Measurements from ENCODE around the gene KCNH1. TPM values are rescaled to one million over a fixed set of nuclear protein-coding genes. Genes with fewer than 3 reads are reported as not detected.

The KCNH1 gene
- total and polyA plus RNA-seq, 10 of the 15 experiments (the other 5 are each of a cell fraction or from before 2014, with no cell fraction given) = 0.02 to 0.04 (median 0.04) TPM; not detected in 7

- TF ChIP-seq, protein P1, sequence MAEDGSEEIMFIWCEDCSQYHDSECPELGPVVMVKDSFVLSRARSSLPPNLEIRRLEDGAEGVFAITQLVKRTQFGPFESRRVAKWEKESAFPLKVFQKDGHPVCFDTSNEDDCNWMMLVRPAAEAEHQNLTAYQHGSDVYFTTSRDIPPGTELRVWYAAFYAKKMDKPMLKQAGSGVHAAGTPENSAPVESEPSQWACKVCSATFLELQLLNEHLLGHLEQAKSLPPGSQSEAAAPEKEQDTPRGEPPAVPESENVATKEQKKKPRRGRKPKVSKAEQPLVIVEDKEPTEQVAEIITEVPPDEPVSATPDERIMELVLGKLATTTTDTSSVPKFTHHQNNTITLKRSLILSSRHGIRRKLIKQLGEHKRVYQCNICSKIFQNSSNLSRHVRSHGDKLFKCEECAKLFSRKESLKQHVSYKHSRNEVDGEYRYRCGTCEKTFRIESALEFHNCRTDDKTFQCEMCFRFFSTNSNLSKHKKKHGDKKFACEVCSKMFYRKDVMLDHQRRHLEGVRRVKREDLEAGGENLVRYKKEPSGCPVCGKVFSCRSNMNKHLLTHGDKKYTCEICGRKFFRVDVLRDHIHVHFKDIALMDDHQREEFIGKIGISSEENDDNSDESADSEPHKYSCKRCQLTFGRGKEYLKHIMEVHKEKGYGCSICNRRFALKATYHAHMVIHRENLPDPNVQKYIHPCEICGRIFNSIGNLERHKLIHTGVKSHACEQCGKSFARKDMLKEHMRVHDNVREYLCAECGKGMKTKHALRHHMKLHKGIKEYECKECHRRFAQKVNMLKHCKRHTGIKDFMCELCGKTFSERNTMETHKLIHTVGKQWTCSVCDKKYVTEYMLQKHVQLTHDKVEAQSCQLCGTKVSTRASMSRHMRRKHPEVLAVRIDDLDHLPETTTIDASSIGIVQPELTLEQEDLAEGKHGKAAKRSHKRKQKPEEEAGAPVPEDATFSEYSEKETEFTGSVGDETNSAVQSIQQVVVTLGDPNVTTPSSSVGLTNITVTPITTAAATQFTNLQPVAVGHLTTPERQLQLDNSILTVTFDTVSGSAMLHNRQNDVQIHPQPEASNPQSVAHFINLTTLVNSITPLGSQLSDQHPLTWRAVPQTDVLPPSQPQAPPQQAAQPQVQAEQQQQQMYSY (CRISPR knock-in tag; IDR thresholded peaks at IDR 0.05) = no peak
- no peak for TF ChIP-seq JUNB (IDR thresholded peaks at IDR 0.05)
- no peak for TF ChIP-seq CHD2 (IDR thresholded peaks at IDR 0.05; ENCODE audit: borderline replicate concordance, low read depth, low read length)
- TF ChIP-seq ZNF207 (IDR thresholded peaks at IDR 0.05; ENCODE audit: borderline replicate concordance) = no peak
- TF ChIP-seq, protein P2, sequence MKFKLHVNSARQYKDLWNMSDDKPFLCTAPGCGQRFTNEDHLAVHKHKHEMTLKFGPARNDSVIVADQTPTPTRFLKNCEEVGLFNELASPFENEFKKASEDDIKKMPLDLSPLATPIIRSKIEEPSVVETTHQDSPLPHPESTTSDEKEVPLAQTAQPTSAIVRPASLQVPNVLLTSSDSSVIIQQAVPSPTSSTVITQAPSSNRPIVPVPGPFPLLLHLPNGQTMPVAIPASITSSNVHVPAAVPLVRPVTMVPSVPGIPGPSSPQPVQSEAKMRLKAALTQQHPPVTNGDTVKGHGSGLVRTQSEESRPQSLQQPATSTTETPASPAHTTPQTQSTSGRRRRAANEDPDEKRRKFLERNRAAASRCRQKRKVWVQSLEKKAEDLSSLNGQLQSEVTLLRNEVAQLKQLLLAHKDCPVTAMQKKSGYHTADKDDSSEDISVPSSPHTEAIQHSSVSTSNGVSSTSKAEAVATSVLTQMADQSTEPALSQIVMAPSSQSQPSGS (IDR thresholded peaks at IDR 0.05; ENCODE audit: low read length) = no peak
- TF ChIP-seq HDAC6 (IDR thresholded peaks at IDR 0.05; ENCODE audit: unreplicated experiment) = no peak
- TF ChIP-seq CBX5 (IDR thresholded peaks at IDR 0.05; ENCODE audit: low read depth) = no peak
Observed at GRCh38 chr1:210685295-210685650, 448.7 kb downstream of the KCNH1 start (continued).

Measured in GM12878 (cell line).